GM19395 (cell line): ENCODE results near the gene PADI6.
"Not testable (repeated sequence)": the region's sequence is repeated elsewhere in the genome, so short reads cannot be mapped to it uniquely, and the experiment has no call there.

ENCODE experiments used
- ATAC-seq: cut with Tn5 transposase; IDR thresholded peaks from one replicate; pipeline ENCODE4 v1.9.1; 2021; ENCODE audit warnings: mild to moderate bottlenecking, moderate library complexity; ENCODE audit not compliant: unreplicated experiment

The PADI6 gene

DNA sequence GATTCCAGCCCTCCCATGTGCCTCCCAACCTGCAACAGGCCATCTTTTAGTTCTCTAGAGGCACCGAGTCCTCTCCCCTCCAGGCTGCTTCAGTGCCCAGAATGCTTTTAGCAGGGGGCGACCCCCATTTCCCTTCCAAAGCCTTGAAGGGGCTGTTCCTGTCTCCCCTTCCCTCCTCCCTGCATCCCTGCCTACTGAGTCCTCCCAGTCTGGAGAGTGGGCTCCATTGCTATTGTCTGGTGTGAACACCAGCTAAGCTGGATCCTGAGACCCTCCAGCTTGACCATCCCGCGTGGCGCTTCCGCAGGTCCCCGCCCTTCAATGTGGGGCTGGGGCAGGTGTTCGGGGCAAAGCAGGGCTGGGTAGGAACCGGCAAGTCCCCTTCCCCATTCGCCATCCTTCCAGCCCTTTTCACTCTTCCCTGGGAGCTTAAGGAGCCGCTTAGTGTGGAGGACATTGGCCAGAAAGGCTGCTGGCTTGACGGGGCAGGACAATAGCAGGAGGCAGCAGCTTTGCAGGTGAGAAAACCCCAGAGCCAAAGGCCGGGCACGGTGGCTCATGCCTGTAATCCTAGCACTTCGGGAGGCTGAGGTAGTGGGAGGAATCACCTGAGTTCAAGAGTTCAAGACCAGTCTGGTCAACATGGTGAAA, 32.2 kb downstream of the PADI6 start:
- no peak for ATAC-seq

DNA sequence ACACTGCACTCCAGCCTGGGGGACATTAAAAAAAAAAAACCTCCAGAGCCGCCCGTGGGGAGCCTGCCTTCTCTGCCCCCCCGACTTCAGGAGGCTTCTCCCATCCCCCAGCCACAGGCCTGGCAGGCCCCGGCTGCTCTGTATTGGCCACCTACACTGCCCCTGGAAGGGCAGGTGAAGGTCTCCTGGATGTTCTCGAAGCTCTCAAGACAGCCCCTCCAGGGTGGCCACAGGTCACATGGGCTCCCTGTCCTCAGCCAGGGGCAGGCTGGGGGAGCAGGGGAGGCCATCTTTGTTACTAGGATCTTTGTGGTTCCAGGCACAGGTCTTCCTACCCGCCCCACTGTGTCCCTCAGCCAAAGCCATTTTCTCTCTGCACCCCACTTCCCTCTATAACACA, 32.8 kb downstream of the PADI6 start:
- ATAC-seq, result no peak

DNA sequence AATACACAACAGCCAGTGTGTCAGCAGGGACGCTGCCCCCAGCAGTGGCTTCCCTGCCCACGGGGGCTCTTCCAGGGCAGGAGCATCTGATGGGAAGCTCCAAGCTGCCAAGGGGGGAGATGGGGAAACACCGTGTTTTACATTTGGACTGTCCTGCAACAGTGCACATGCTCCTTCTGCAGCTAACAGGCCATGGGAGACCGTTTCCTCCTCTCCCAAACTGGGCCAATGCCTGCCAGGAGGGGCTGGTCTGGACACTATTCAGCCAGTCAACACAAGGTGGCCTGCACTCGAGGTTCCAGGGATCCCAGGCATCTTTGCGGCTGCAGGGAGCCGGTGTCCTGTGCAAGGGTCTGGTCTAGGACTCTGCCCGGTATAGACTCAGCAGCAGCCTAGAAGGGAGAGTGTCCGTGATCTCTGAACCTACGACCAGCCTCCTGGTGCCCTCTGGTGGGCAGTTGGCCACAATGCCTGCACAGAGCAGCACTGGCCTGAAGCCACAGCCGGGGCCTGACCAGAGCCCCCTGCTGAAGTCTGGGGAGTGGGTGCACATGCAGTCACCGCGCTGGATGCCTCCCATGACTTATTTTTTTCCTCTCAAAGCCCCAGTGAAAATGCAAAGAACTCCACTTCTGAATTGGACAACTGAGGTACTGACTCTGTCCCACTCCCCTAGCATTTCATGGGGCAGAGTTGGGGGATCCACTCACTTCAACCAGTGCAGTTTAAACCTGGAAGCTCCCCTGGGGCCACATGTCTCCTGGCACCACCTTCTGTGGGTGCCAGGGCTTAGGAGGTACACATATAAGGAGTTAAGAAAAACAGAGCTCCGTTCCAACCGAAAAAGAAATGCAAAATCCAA, 34.1 kb downstream of the PADI6 start:
- ATAC-seq, result no peak

DNA sequence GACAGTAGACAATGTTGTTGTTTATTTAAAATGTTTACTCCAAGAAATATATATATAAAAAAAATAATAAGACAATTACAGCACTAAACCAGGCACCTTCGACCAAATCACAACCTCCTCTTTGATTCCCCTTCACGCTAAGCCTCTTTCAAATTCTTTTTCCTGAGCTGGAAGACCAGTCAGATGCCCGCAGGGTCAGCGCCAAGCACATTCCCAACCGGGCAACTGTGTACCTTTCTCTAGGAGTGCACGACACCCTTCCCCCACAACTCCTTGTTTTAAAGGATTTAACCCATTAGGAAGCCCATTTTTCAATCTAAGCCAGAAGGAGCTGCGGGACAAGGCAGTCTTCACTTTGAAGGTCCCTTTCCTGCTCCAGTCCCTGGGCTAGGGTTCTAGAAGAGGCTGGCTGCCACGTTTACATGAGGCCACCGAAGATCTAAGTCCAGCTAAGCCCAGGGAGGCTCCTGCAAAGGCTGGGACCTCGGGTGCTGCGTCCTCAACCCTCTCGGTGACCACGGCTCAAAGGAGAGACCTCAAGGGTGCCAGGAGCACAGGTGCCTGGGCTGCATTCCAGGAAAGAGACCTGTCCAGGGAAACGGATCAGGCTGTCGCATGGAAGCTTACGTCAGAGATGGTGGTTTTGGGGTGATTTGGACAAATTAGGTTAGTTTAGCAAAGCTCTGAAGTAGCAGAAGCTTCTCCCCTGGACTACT, 34.9 kb downstream of the PADI6 start:
- ATAC-seq, result not testable (repeated sequence)

DNA sequence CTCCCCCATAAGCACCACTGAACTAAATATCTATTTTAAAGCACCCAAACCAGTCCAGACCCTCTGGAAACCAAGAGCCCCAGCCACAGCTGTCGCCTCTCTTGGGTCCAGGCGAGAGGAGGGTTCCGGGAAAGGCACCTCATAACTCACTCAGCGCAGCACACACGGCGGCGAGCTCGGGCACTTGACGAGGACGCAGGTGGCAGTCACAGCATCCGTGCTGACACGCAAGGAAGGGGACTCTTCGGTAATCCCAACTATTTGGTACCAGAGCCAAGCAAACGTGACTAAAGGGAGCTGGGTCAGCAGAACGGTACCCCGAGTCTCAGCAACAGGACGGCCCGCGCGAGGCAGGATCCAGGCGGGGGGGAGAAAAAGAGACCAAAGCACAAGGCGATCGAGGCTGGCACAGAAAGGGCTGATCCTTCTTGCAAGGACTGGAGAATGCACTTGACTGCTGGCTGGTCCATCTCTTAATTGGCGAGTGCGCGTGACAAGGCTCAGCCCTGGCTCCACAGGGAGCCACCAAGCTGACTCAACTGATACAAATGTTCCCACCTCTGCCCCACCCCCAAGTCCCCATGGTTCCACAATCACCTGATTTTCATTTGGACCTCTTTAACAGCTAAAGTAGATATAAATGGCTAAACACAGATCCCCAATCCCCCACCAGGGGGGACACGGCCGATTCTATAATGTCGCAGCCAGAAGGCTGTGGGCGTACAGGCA, 36.0 kb downstream of the PADI6 start:
- ATAC-seq, result not testable (repeated sequence)

DNA sequence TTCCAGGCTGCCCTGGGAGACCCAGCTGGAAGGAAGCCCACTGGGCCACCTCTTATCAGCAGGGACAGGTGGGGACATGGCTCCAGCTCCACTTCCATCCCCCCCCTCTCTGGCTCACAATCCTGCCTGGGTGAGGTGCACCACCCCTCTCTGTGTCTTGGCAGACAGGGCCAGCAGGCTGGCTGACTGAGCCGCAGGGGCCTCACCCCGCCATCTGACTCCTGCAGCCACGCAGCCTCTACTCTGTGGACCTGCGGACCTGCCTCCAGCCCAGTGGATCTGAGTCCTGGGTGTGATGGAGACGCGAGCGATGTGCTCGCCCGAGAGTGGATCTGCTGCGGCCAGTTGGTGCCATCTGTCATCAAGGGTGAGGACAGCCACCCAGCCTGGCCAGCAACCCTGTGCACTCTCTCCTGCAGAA, 37.4 kb downstream of the PADI6 start:
- no peak for ATAC-seq

DNA sequence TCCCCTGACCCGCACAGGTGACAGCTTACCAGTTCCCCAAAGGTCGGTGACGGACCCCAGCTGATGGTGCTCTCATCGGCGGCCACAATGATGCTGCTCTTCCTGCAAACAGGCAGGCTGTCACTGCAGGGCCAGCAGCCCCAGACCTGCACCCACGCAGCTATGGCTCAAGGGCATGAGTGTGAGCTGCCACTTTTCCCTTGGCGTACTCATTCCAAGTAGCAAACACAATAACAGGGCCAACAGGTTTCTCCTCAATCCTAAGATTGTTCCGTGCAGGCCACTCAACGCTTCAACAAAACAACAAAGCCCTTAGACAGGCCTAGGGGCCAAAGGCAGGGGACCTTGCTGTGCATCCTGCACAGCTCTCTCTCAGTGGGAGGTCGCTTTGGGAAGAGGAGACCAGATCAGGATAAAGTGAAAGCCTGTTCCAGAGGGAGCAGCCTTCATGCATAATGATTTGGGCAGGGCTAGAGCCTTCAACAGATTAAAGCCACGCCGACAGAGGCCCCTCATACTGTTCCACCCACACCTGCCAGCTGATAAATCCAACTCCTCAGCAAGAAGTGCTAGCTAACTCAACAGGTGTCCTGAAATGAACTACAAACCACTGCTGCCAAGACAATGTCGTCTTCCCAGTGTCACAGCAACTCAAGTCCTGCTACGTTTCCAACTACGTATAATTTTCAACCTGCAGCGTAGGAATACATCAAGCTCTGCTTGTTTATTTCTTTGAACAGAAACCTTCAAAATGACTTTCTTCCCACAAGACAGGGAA, 40.3 kb downstream of the PADI6 start:
- no peak for ATAC-seq

DNA sequence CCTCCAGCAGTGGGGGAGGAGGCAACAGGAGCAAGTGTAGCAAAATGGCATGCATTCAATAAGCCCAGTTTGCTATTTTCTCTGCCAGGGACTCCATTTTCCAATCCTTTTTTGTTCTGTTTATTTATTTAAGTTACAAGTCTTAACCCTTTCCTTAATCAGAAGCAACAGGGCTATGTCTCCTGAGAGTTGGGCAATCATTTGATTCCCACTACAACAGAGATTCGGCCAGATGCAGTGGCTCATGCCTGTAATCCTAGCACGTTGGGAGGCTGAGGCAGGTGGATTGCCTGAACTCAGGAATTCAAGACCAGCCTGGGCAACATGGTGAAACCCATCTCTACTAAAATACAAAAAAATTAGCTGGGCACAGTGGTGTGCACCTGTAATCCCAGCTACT, 42.0 kb downstream of the PADI6 start:
- no peak for ATAC-seq

DNA sequence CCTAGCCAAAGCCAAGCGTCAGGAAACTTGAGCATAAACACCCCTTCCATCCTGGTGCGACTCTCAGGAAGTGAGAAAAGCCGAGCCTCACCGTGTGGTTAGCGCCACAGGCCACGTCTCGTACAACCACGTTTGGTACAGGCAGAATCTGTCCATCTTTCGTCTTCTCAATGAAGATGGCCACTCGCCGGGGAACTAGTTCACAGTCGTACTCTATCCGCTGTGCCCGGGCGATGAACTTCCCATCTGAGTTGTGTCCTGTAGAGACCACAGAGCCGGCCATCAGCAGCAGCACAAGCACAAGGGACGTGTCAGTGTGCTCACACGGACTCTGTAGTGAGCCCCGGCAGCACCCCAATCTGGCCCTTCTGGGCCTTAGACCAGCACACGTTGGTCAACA, 44.4 kb downstream of the PADI6 start:
- ATAC-seq, result no peak

DNA sequence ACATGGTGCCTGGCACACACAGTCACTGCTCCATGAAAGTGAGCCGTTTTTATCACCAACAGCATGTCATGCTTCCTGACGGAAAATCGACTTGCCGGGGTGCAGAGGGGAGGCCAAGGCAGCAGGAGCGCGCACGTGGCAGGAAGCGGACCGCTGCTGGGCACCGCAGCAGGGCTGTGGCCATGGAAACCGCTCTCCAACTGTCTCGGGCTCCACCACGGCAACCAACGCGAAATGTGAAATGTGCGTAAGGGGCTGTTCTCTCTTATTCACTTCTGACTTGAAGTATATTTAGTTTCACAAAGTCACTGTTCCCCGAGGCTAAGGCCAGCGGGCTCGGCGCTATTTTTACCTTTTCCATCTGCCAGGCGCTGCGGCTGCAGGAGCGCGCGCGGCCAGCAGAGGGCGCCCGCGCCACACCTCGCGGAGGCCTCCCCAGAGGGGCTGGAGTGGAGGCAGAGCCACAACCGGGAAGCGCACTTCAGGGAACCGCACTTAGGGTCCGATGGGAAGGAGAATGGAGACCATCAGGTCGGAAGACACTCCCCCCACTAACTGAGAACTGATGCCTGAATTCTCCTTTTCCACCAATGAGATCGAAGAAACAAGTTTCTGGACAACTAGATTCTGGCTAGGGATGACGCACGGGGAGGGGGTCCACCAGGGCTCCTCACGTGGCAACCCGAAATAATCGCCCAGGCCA, 47.8 kb downstream of the PADI6 start:
- no peak for ATAC-seq

DNA sequence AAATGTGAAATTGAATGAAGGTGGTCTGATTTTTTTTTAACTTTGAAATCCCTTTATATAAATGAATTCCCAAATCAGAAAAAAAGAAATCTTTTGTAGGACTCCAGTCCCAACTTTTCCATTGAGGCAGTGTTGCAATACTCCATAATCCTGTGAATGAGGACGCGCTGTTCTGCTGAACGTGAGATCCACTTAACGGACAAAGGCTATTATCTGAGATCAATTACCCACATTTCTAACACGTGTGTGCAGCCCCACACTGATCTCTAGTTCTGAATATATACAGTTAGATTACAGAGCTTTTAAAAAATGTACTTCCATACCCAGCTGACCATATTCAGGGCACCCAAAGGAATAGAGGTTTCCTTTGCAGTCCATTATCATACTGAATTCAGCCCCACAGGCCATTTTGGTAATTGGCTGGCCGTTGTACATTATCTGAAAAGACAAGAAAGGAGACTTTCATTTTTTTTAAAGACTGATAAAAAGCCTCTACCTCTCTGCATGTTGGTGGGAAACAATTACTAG, 48.5 kb downstream of the PADI6 start:
- ATAC-seq, result no peak

DNA sequence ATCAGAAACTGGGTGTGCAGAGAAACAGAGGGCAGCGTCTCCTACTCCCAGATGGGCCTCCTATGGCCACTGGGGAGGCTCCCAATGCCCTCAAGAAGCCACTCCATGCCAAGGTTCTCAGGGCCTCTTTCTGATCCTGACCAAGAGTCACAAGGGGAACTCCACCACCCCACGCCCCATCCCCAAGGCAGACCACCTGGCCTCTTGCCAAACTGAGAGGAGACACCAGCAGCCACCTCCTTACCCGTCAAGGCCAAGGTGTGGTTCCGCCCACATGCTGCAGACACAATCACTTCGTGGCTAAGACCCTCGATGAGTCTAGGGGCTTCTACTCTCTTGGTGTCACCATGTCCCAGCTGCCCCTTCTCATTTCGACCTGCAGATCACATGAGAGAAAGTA, 50.5 kb downstream of the PADI6 start:
- no peak for ATAC-seq

DNA sequence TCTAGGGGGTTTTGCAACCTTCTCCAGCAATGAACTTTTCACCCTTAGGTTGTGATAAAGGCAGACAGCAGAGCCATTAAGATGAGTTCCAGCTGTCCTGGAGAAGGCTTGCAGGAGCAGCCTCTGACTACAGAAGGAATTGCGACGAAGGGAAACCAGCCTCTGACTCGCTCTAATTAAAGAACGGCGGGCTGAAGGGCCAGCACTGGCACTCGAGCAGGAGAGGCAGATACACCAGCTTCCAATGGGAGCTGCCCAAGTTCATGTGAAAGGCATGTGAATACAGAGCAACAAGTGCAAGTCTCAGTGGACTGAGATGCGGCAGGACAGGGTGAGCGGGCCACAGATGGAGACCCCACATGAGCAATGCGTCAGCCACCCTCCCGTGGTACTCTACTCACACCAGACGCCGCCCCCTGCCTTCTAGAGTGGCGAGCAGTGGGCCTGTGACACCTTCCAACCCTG, 51.8 kb downstream of the PADI6 start:
- ATAC-seq, result no peak

DNA sequence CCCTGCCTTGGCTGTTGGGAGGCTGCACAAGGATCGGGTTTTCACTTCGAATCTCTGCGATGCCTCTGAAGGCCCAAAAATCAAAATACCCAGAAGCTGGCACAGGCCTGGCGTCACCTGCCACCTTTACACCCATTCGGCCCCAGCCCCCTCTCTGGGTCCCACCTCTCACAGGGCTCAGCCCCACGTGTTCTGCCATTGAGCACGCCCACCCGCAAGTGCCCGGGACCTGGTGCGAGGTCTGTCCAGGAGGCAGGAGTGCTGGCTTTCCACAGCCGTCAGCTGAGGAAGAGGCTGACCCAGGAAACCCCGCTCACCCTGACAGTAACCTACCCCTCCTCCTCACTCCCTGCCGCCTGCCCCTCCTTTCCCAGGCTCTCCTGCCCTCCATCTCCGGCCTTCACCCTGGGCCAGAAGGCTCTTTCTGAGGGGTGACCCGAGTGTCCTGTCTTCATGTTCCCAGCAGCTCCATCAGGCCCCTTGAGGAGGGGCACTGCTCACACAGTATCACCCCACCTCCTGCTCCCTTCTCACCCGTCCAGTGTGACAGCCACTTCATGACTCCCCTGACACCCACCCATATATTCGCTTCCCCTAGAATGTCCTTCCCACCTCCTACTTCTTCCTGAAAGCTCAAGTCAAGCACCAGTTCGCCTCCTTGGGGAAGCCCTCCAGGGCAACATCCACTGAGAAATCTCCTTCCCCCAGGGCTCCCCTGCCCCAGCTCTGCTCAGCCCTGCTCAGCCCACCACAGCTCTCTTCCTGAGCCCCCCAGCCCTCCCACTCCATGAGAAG, 54.0 kb downstream of the PADI6 start:
- no peak for ATAC-seq

DNA sequence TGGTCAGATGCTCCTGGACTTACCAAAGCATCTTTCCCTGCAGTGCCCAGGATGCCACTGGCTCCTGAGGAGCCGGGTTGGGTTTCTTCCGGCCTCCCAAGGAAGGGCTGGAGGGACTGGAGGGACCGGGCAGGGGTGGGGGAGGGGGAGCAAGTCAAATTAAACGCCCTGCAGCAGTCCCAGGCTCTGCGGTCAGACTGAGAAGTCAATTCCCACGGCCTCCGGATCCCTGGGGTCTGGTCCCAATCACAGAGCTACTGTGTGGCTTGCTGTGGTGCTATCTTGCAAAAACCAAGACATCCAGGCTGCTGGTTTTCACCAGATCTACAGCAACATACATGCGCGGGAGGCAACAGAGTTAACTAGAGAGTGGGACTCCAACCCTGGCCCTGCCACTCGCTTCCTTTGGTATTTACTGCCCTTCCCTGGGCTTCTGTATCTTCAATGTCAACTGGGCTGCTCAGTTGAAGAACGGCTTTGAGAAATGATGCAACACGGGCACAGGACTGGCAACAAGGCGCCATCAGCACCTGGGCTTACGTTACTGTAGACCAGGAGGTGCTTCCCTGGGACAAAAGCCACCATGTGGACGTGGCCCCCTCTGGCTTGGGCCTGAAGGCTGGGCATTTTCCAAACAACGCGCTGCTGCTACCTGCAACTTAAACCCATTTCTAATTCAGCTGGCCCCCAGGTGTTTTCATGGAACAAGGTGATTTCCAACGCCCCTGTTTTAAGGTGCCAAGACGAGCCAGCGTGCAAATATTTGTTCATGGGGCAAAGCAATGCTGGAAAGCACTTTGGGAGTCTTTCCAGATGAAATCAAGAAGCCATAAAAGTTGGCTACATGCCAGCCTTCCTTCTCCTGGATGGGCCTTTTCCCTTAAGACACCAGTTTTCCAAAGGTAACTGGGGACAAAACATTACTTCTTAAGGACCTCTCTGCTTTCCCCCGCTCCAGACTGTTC, 56.0 kb downstream of the PADI6 start:
- no peak for ATAC-seq

DNA sequence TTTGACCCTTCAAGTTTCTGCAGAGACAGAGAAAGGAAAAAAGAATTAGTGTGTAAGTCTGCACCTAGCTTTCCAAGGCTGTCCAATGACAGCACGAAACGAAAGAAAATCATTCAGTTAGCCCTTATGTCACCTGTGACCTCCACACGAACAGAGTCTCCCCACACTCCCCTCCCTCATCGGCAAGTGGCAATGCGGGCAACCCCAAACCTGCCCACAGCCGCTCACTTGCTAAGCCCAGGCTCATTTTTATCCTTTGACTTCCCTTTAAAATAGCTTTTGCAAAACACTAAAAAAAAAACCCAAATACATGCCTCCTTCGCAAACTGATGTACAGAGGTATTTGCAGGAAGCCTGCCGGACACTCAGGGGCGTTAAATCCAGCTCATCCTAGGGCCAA, 57.2 kb downstream of the PADI6 start:
- no peak for ATAC-seq

DNA sequence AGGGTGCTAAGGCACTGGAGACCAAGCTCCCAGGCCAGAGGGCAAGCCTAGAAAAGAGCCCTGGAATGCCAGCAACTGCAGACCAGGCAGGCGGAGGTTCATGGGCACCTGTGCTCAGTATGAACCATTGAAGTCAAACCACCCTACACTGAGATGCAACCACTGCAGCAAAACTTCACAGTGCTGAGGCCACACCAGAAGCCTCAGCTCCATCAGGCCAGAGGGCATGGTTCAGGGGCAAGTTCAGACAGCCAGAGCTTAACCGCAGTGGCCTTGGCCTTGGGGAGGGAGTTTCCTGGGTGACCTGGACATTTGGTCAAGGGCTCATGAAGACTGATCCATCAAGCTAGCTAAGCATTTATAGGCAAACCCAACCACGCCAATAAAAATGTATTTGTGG, 60.4 kb downstream of the PADI6 start:
- no peak for ATAC-seq
